Thoracic aorta (tissue), 2 donors: ENCODE data around the gene B3GALT6. TPM values are rescaled to one million over a fixed set of nuclear protein-coding genes. Genes with fewer than 3 reads are reported as not detected.
A peak's percentile ranks its signal among the peaks of the same experiment; 100 is the strongest.

ENCODE experiments used
- ATAC-seq: fragments of 150-250 bp; one replicate; pipeline ENCODE4 v1.8.0; 2017; ENCODE audit warnings: low read depth; ENCODE audit not compliant: insufficient number of reproducible peaks, low FRiP score
- DNase-seq: peaks from one replicate; pipeline ENCODE4 v3.0.0-alpha.2; 2020; ENCODE audit warnings: low spot score
- H3K27ac ChIP-seq, 2 donors: fragments of 200-600 bp; sonication (generic); 1 replicate in 1 of 2; 2 replicates in 1 of 2; pipeline ENCODE4 v1.5.1; 2016; ENCODE audit warnings: mild to moderate bottlenecking in 2 of 2, moderate library complexity in 2 of 2
- H3K27me3 ChIP-seq: fragments of 200-600 bp; sonication (generic); replicated peaks from 2 replicates; pipeline ENCODE4 v1.6.0; 2016; ENCODE audit warnings: mild to moderate bottlenecking; ENCODE audit not compliant: insufficient read depth
- H3K36me3 ChIP-seq: fragments of 200-600 bp; sonication (generic); one replicate; pipeline ENCODE4 v1.5.1; 2016
- H3K4me1 ChIP-seq, 2 donors: fragments of 200-600 bp; sonication (generic); 1 replicate in 1 of 2; 2 replicates in 1 of 2; pipeline versions ENCODE4 v1.5.1 to v1.6.0; 2016; ENCODE audit warnings: low read depth in 2 of 2, mild to moderate bottlenecking in 1 of 2; ENCODE audit not compliant: control insufficient read depth in 1 of 2
- H3K4me3 ChIP-seq: fragments of 200-600 bp; sonication (generic); 2 replicates; pipeline ENCODE4 v1.5.1; 2016; ENCODE audit warnings: mild to moderate bottlenecking
- H3K9me3 ChIP-seq: fragments of 200-600 bp; sonication (generic); 2 replicates; pipeline ENCODE4 v1.5.1; 2016
- CTCF ChIP-seq: fragments of 200-600 bp; sonication (generic); IDR thresholded peaks from one replicate; pipeline ENCODE4 v1.5.1; 2019; ENCODE audit warnings: antibody characterized with exemption
- total RNA-seq, 2 donors: library from RNA; depleted of rRNA; stranded (reverse); fragments of >200 nt; gene quantifications; one replicate each; pipeline versions ENCODE4 v1.1.0 to v1.2.3, GENCODE V29; 2016

Gene B3GALT6
- total RNA-seq, 2 donors from 2014 or later: 15.5 to 25.3 TPM

- ATAC-seq: no peak
- peaks cover 5% of the 10 kb centered on the region for H3K9me3 ChIP-seq
- H3K27me3 ChIP-seq: no peaks in the 10 kb centered on the region
- no peak overlapping the region for H3K4me3 ChIP-seq
- no peak for DNase-seq
- H3K36me3 ChIP-seq: no peaks in the 10 kb centered on the region
- no peak for TF ChIP-seq CTCF
- no peak overlapping the region for H3K27ac ChIP-seq
- H3K4me1 ChIP-seq: peaks cover 0 to 8% of the 10 kb centered on the region in 2 donors
These were observed 32.7 kb upstream of the B3GALT6 start for GRCh38 chr1:1199141-1199960.

- Histone ChIP-seq H3K4me3 (peak overlapping the region; percentile 69), H3K27me3 (no peaks in the 10 kb centered on the region), H3K36me3 (no peaks in the 10 kb centered on the region), H3K27ac (no peak overlapping the region), H3K4me1 (peaks cover 0 to 8% of the 10 kb centered on the region in 2 donors), H3K9me3 (peaks cover under 1% of the 10 kb centered on the region)
- no peak for TF ChIP-seq CTCF
- DNase-seq (no peak), ATAC-seq (no peak)
These were observed 31.8 kb upstream of the B3GALT6 start for GRCh38 chr1:1199961-1200875.

- Histone ChIP-seq H3K27ac (no peak overlapping the region), H3K4me3 (peak overlapping the region; percentile 69), H3K9me3 (no peaks in the 10 kb centered on the region), H3K4me1 (peaks cover 2 to 12% of the 10 kb centered on the region in 2 donors), H3K36me3 (no peaks in the 10 kb centered on the region), H3K27me3 (peaks cover 4% of the 10 kb centered on the region)
- no peak for DNase-seq
- ATAC-seq: no peak
- no peak for TF ChIP-seq CTCF
These were observed 30.9 kb upstream of the B3GALT6 start for GRCh38 chr1:1200876-1201810.

- peaks cover 4% of the 10 kb centered on the region for H3K27me3 ChIP-seq
- peaks cover 5 to 21% of the 10 kb centered on the region in 2 donors for H3K4me1 ChIP-seq
- H3K27ac ChIP-seq: no peak overlapping the region
- H3K9me3 ChIP-seq: no peaks in the 10 kb centered on the region
- no peak overlapping the region for H3K4me3 ChIP-seq
- no peak for DNase-seq
- ATAC-seq: no peak
- TF ChIP-seq CTCF: no peak
- no peaks in the 10 kb centered on the region for H3K36me3 ChIP-seq
These were observed 29.0 kb upstream of the B3GALT6 start for GRCh38 chr1:1202831-1203560.
